HepG2 (cell line): ENCODE results near the gene CDKL5. TPM values are rescaled to one million over a fixed set of nuclear protein-coding genes. Genes with fewer than 3 reads are reported as not detected.

Source experiments
- ADNP ChIP-seq: sonication (generic); formaldehyde crosslinking; IDR thresholded peaks from 2 replicates; pipeline ENCODE4 v1.4.0; 2020; ENCODE audit warnings: missing genetic modification reagents
- AGO1 ChIP-seq: fragments of 200-400 bp; formaldehyde crosslinking; IDR thresholded peaks from 2 replicates; pipeline ENCODE4 v1.6.1; 2017; ENCODE audit warnings: mild to moderate bottlenecking, low read depth, low read length, moderate library complexity; ENCODE audit not compliant: poor library complexity, severe bottlenecking
- CREB1 ChIP-seq, 2 experiments: fragments of 450-650 bp in 1 of 2; IDR thresholded peaks; 2 replicates each; pipeline ENCODE4 v1.6.1; 2016 to 2017; ENCODE audit warnings: control low read depth in 1 of 2, mild to moderate bottlenecking in 1 of 2, missing compliant biosample characterization in 1 of 2, missing genetic modification characterization in 1 of 2
- EP300 ChIP-seq, 3 experiments: sonication (generic) in 1 of 3; formaldehyde crosslinking in 1 of 3; IDR thresholded peaks; 2 replicates each; pipeline versions ENCODE4 v1.5.1 to v1.6.1; 2011 to 2020; ENCODE audit warnings: low read depth in 2 of 3, low read length in 2 of 3, borderline replicate concordance in 1 of 3, improper control_type of control experiment in 1 of 3, mild to moderate bottlenecking in 1 of 3, missing genetic modification reagents in 1 of 3, moderate library complexity in 1 of 3
- FOXK1 ChIP-seq: sonication (generic); formaldehyde crosslinking; IDR thresholded peaks from 2 replicates; pipeline ENCODE4 v1.4.0; 2020; ENCODE audit warnings: low read depth, missing genetic modification reagents, borderline replicate concordance
- NCOA2 ChIP-seq: sonication (generic); formaldehyde crosslinking; IDR thresholded peaks from 2 replicates; pipeline ENCODE4 v1.8.0; 2022; ENCODE audit warnings: inconsistent platforms
- SKI ChIP-seq: fragments of 450-650 bp; IDR thresholded peaks from one replicate; pipeline ENCODE4 v1.6.1; 2018; ENCODE audit warnings: mild to moderate bottlenecking; ENCODE audit not compliant: partially characterized antibody
- SMYD3 ChIP-seq: sonication (generic); formaldehyde crosslinking; IDR thresholded peaks from 2 replicates; pipeline ENCODE4 v1.8.1; 2023; ENCODE audit warnings: mild to moderate bottlenecking, missing genetic modification reagents
- SOX13 ChIP-seq, 3 experiments: fragments of 450-650 bp in 1 of 3; sonication (generic) in 1 of 3; formaldehyde crosslinking in 1 of 3; IDR thresholded peaks in 2 of 3; conservative IDR thresholded peaks in 1 of 3; 2 replicates each; pipeline versions ENCODE4 v1.5.0 to v1.6.1; 2016 to 2020; ENCODE audit warnings: antibody characterized with exemption in 1 of 3, mild to moderate bottlenecking in 1 of 3, missing compliant biosample characterization in 1 of 3, missing genetic modification reagents in 1 of 3, moderate library complexity in 1 of 3
- SUZ12 ChIP-seq: fragments of 150-350 bp; IDR thresholded peaks from 2 replicates; pipeline ENCODE4 v1.6.1; 2014; ENCODE audit warnings: low read depth, low read length
- ZBTB1 ChIP-seq: sonication (generic); formaldehyde crosslinking; IDR thresholded peaks from 2 replicates; pipeline ENCODE4 v1.4.0; 2020; ENCODE audit warnings: missing genetic modification reagents, borderline replicate concordance
- ZFX ChIP-seq: sonication (generic); formaldehyde crosslinking; IDR thresholded peaks from 2 replicates; pipeline ENCODE4 v1.4.0; 2020; ENCODE audit warnings: mild to moderate bottlenecking, low read depth, missing genetic modification reagents, moderate library complexity
- ZFYVE20 ChIP-seq: sonication (generic); formaldehyde crosslinking; IDR thresholded peaks from 2 replicates; pipeline ENCODE4 v1.8.0; 2023; ENCODE audit warnings: low read depth, mild to moderate bottlenecking, moderate library complexity, missing genetic modification reagents, borderline replicate concordance
- ZMYM4 ChIP-seq: sonication (generic); formaldehyde crosslinking; IDR thresholded peaks from 2 replicates; pipeline ENCODE4 v1.8.1; 2023; ENCODE audit warnings: mild to moderate bottlenecking, missing genetic modification reagents
- ZNF230 ChIP-seq: sonication (generic); formaldehyde crosslinking; IDR thresholded peaks from 2 replicates; pipeline ENCODE4 v1.4.0; 2020; ENCODE audit warnings: mild to moderate bottlenecking, missing genetic modification reagents
- ZNF234 ChIP-seq: sonication (generic); formaldehyde crosslinking; conservative IDR thresholded peaks from 2 replicates; pipeline ENCODE4 v1.5.1; 2020; ENCODE audit warnings: mild to moderate bottlenecking, missing genetic modification reagents
- ZNF761 ChIP-seq: sonication (generic); formaldehyde crosslinking; conservative IDR thresholded peaks from 2 replicates; pipeline ENCODE4 v1.4.0; 2020; ENCODE audit warnings: mild to moderate bottlenecking, missing genetic modification reagents
- ZNF878 ChIP-seq: sonication (generic); formaldehyde crosslinking; IDR thresholded peaks from 2 replicates; pipeline ENCODE4 v1.8.1; 2023; ENCODE audit warnings: mild to moderate bottlenecking, missing genetic modification reagents, moderate library complexity
- polyA plus RNA-seq, 8 experiments: library from polyadenylated mRNA; depleted of rRNA in 3 of 8; stranded (reverse) in 7 of 8; unstranded in 1 of 8; fragments of >200 nt; fragmentation: Illumina TruSeq in 4 of 8; extraction: Trizol in 4 of 8; gene quantifications; 2 replicates each; pipeline versions ENCODE4 v1.2.1 to v1.2.3, GENCODE V29; 2011 to 2016; ENCODE audit warnings: low read depth in 4 of 8, missing spikeins in 1 of 8, mixed read lengths in 1 of 8; ENCODE audit not compliant: insufficient read depth in 1 of 8
- total RNA-seq, 5 experiments: library from RNA; depleted of rRNA; stranded (reverse); fragments of >200 nt; fragmentation: Illumina TruSeq; extraction: Trizol; gene quantifications; 2 replicates each; pipeline ENCODE4 v1.2.3, GENCODE V29; 2016; ENCODE audit warnings: low read depth in 1 of 5
- TF ChIP-seq, protein P1 (sequence below): sonication (generic); formaldehyde crosslinking; IDR thresholded peaks from 2 replicates; pipeline ENCODE4 v1.9.0; 2021; ENCODE audit warnings: missing genetic modification reagents, mild to moderate bottlenecking, borderline replicate concordance
- TF ChIP-seq, protein P2 (sequence below): IDR thresholded peaks from 2 replicates; pipeline ENCODE4 v1.6.1; 2016; ENCODE audit warnings: mild to moderate bottlenecking
- TF ChIP-seq, protein P3 (sequence below): sonication (generic); formaldehyde crosslinking; IDR thresholded peaks from 2 replicates; pipeline ENCODE4 v1.9.0; 2022; ENCODE audit warnings: missing genetic modification reagents, mild to moderate bottlenecking, borderline replicate concordance

CDKL5 gene
- total and polyA plus RNA-seq, 2 of the 13 experiments (the other 11 are each of a cell fraction or from before 2014, with no cell fraction given) = 2.8 to 7.0 TPM

DNA sequence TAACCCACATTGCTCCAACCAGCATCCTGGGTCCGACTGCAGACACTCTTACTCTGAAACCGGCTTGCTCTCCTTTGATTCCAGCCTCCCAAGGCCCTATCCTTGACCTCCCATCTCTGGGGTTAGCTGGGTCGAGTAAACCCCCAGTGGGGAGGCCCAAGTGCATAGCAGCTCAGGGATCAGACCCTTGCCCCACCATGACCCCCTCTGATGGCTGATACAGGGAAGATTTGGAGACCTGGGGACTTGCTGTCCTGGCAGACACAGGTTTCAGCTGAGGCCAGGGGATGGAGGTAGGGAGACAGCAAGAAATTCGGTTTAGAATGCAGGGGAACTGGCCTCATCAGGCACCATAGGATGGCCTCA, 23.6 kb upstream of the CDKL5 start (continued):
- TF ChIP-seq ZMYM4 (CRISPR knock-in tag) = peak; percentile 43; the same call in 1 of the 2 replicates
- TF ChIP-seq ZNF761 (CRISPR knock-in tag) = no peak
- TF ChIP-seq AGO1 = no peak
- TF ChIP-seq, protein P1, sequence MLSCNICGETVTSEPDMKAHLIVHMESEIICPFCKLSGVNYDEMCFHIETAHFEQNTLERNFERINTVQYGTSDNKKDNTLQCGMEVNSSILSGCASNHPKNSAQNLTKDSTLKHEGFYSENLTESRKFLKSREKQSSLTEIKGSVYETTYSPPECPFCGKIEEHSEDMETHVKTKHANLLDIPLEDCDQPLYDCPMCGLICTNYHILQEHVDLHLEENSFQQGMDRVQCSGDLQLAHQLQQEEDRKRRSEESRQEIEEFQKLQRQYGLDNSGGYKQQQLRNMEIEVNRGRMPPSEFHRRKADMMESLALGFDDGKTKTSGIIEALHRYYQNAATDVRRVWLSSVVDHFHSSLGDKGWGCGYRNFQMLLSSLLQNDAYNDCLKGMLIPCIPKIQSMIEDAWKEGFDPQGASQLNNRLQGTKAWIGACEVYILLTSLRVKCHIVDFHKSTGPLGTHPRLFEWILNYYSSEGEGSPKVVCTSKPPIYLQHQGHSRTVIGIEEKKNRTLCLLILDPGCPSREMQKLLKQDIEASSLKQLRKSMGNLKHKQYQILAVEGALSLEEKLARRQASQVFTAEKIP = no peak
- TF ChIP-seq ZBTB1 (CRISPR knock-in tag) = no peak
- TF ChIP-seq SUZ12 = no peak
- no peak for TF ChIP-seq SOX13 (IDR thresholded peaks at IDR 0.05)
- 0 out of 4 replicates have a peak, but pooled peaks of 1 of the 2 experiments have one; percentile 16 for TF ChIP-seq SOX13 (CRISPR knock-in tag; conservative IDR thresholded peaks at IDR 0.05 in 1 of 2, IDR thresholded peaks at IDR 0.05 in 1 of 2)
- TF ChIP-seq SKI = no peak
- TF ChIP-seq FOXK1 = no peak
- TF ChIP-seq EP300 (IDR thresholded peaks at IDR 0.05; ENCODE audit: low read depth in 2 of 2, low read length in 2 of 2) = peak in 1 of 2 experiments; percentile 60; a peak in 1 of 4 replicates
- TF ChIP-seq EP300 (CRISPR knock-in tag; IDR thresholded peaks at IDR 0.05; ENCODE audit: borderline replicate concordance) = no peak
- 0 out of 2 replicates have a peak, but pooled peaks have one; percentile 20 for TF ChIP-seq ZFX (CRISPR knock-in tag)
- TF ChIP-seq, protein P2, sequence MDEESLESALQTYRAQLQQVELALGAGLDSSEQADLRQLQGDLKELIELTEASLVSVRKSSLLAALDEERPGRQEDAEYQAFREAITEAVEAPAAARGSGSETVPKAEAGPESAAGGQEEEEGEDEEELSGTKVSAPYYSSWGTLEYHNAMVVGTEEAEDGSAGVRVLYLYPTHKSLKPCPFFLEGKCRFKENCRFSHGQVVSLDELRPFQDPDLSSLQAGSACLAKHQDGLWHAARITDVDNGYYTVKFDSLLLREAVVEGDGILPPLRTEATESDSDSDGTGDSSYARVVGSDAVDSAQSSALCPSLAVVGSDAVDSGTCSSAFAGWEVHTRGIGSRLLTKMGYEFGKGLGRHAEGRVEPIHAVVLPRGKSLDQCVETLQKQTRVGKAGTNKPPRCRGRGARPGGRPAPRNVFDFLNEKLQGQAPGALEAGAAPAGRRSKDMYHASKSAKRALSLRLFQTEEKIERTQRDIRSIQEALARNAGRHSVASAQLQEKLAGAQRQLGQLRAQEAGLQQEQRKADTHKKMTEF (CRISPR knock-in tag) = no peak
- no peak for TF ChIP-seq ZFYVE20 (CRISPR knock-in tag)
- TF ChIP-seq ZNF230 = no peak
- TF ChIP-seq ADNP (CRISPR knock-in tag) = no peak
- no peak for TF ChIP-seq CREB1 (IDR thresholded peaks at IDR 0.05)
- TF ChIP-seq CREB1 (CRISPR knock-in tag; IDR thresholded peaks at IDR 0.05) = no peak
- no peak for TF ChIP-seq ZNF878
- TF ChIP-seq ZNF234 (CRISPR knock-in tag) = no peak
- no peak for TF ChIP-seq SMYD3 (CRISPR knock-in tag)
- peak; percentile 13; the same call in 1 of the 2 replicates for TF ChIP-seq NCOA2
- TF ChIP-seq, protein P3, sequence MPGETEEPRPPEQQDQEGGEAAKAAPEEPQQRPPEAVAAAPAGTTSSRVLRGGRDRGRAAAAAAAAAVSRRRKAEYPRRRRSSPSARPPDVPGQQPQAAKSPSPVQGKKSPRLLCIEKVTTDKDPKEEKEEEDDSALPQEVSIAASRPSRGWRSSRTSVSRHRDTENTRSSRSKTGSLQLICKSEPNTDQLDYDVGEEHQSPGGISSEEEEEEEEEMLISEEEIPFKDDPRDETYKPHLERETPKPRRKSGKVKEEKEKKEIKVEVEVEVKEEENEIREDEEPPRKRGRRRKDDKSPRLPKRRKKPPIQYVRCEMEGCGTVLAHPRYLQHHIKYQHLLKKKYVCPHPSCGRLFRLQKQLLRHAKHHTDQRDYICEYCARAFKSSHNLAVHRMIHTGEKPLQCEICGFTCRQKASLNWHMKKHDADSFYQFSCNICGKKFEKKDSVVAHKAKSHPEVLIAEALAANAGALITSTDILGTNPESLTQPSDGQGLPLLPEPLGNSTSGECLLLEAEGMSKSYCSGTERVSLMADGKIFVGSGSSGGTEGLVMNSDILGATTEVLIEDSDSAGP (CRISPR knock-in tag) = peak; percentile 61
